Measurements from ENCODE around the gene OR2T11.

OR2T11 gene

GRCh38 chr1:248625971-248626370 lies 8.9 kb downstream of the OR2T11 start:
- H3K9me2 ChIP-seq (replicated peaks; ENCODE audit: control insufficient read depth, low read length): no peaks in the 10 kb centered on the region
- H3K27ac ChIP-seq (ENCODE audit: low read depth, low read length): no peak overlapping the region
- no peaks in the 10 kb centered on the region for H4K20me1 ChIP-seq (ENCODE audit: control insufficient read depth, insufficient read depth, low read depth, low read length)
- no peaks in the 10 kb centered on the region for H3K36me3 ChIP-seq (ENCODE audit: control insufficient read depth, low read length)
- 0 out of 2 replicates have a peak, but pooled peaks cover 3% of the 10 kb centered on the region for H3K4me1 ChIP-seq (ENCODE audit: control insufficient read depth, low read length)
- H3K27me3 ChIP-seq (ENCODE audit: control insufficient read depth, low read length): no peaks in the 10 kb centered on the region
- no peak overlapping the region for H3K4me2 ChIP-seq (ENCODE audit: low read length)
- no peaks in the 10 kb centered on the region for H3F3A ChIP-seq (ENCODE audit: control insufficient read depth, insufficient read depth)
- H3K4me3 ChIP-seq (ENCODE audit: low read length): no peak overlapping the region
- no peaks in the 10 kb centered on the region for H3K9me3 ChIP-seq (ENCODE audit: control insufficient read depth, insufficient read depth, low read length)
- no peak for TF ChIP-seq EZH2phosphoT487 (IDR thresholded peaks at IDR 0.05; ENCODE audit: borderline replicate concordance, low read length)
- TF ChIP-seq, protein P1, sequence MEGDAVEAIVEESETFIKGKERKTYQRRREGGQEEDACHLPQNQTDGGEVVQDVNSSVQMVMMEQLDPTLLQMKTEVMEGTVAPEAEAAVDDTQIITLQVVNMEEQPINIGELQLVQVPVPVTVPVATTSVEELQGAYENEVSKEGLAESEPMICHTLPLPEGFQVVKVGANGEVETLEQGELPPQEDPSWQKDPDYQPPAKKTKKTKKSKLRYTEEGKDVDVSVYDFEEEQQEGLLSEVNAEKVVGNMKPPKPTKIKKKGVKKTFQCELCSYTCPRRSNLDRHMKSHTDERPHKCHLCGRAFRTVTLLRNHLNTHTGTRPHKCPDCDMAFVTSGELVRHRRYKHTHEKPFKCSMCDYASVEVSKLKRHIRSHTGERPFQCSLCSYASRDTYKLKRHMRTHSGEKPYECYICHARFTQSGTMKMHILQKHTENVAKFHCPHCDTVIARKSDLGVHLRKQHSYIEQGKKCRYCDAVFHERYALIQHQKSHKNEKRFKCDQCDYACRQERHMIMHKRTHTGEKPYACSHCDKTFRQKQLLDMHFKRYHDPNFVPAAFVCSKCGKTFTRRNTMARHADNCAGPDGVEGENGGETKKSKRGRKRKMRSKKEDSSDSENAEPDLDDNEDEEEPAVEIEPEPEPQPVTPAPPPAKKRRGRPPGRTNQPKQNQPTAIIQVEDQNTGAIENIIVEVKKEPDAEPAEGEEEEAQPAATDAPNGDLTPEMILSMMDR (IDR thresholded peaks at IDR 0.05; ENCODE audit: low read depth, low read length, poor library complexity, severe bottlenecking): no peak
- no peaks in the 10 kb centered on the region for H3K79me2 ChIP-seq (ENCODE audit: control insufficient read depth, low read length)

DNA sequence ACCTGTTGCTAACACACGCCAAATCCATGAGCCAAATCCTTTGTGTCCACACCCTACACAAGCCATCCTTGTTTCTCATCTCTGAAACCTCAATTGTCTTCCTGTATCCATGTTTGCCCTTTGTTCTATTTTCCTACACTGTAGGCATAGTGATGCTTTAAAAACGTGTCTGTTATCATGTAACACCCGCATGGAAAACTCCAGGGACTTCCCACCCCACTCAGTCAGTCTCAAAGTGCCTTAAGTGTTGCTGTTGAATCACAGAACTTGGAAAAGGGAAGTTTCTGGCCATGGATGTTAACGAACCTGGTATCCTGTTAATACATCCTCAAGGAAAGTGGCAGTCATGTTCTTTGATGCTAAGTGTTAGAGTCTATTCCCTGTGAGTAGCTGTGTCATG lies 9.7 kb downstream of the OR2T11 start:
- H3K9me3 ChIP-seq (ENCODE audit: control insufficient read depth, insufficient read depth, low read length): no peaks in the 10 kb centered on the region

GRCh38 chr1:248622570-248623001 lies 12.3 kb downstream of the OR2T11 start:
- Histone ChIP-seq H3K36me3 (ENCODE audit: control insufficient read depth, low read length) (no peaks in the 10 kb centered on the region), H3K9me3 (ENCODE audit: control insufficient read depth, insufficient read depth, low read length) (no peaks in the 10 kb centered on the region), H3F3A (ENCODE audit: control insufficient read depth, insufficient read depth) (no peaks in the 10 kb centered on the region), H3K4me1 (ENCODE audit: control insufficient read depth, low read length) (0 out of 2 replicates have a peak, but pooled peaks cover 3% of the 10 kb centered on the region), H4K20me1 (ENCODE audit: control insufficient read depth, insufficient read depth, low read depth, low read length) (no peaks in the 10 kb centered on the region), H3K27me3 (ENCODE audit: control insufficient read depth, low read length) (no peaks in the 10 kb centered on the region), H3K4me2 (ENCODE audit: low read length) (peak overlapping the region; percentile 29), H3K9me2 (replicated peaks; ENCODE audit: control insufficient read depth, low read length) (no peaks in the 10 kb centered on the region), H3K79me2 (ENCODE audit: control insufficient read depth, low read length) (no peaks in the 10 kb centered on the region), H3K4me3 (ENCODE audit: low read length) (no peak overlapping the region), H3K27ac (ENCODE audit: low read depth, low read length) (no peak overlapping the region)
- TF ChIP-seq EZH2phosphoT487 (IDR thresholded peaks at IDR 0.05; ENCODE audit: borderline replicate concordance, low read length): no peak
- TF ChIP-seq, protein P1 (IDR thresholded peaks at IDR 0.05; ENCODE audit: low read depth, low read length, poor library complexity, severe bottlenecking): peak; percentile 67

More for the DNA sequence above, 9.7 kb downstream of the OR2T11 start:
- no peaks in the 10 kb centered on the region for H3F3A ChIP-seq (ENCODE audit: control insufficient read depth, insufficient read depth)
- no peaks in the 10 kb centered on the region for H3K27me3 ChIP-seq (ENCODE audit: control insufficient read depth, low read length)
- no peak overlapping the region for H3K4me3 ChIP-seq (ENCODE audit: low read length)
- H3K9me2 ChIP-seq (replicated peaks; ENCODE audit: control insufficient read depth, low read length): no peaks in the 10 kb centered on the region
- no peaks in the 10 kb centered on the region for H3K79me2 ChIP-seq (ENCODE audit: control insufficient read depth, low read length)
- no peaks in the 10 kb centered on the region for H4K20me1 ChIP-seq (ENCODE audit: control insufficient read depth, insufficient read depth, low read depth, low read length)
- H3K4me2 ChIP-seq (ENCODE audit: low read length): no peak overlapping the region
- no peak for TF ChIP-seq EZH2phosphoT487 (IDR thresholded peaks at IDR 0.05; ENCODE audit: borderline replicate concordance, low read length)
- TF ChIP-seq, protein P1 (IDR thresholded peaks at IDR 0.05; ENCODE audit: low read depth, low read length, poor library complexity, severe bottlenecking): no peak
- no peaks in the 10 kb centered on the region for H3K36me3 ChIP-seq (ENCODE audit: control insufficient read depth, low read length)
- 0 out of 2 replicates have a peak, but pooled peaks cover 3% of the 10 kb centered on the region for H3K4me1 ChIP-seq (ENCODE audit: control insufficient read depth, low read length)
- no peak overlapping the region for H3K27ac ChIP-seq (ENCODE audit: low read depth, low read length)

Measured in DOHH2 (cell line).